NCI-H1105 treated with DMSO at 0.1 percent for 48 hours (cell line): Measurements from ENCODE around the gene MMP3.
"Not testable (repeated sequence)": the region's sequence is repeated elsewhere in the genome, so short reads cannot be mapped to it uniquely, and the experiment has no call there.

Experiments used
- DNase-seq: peaks from one replicate; lab custom pipeline; 2025; lab: John Stamatoyannopoulos, UW

Gene MMP3

DNA sequence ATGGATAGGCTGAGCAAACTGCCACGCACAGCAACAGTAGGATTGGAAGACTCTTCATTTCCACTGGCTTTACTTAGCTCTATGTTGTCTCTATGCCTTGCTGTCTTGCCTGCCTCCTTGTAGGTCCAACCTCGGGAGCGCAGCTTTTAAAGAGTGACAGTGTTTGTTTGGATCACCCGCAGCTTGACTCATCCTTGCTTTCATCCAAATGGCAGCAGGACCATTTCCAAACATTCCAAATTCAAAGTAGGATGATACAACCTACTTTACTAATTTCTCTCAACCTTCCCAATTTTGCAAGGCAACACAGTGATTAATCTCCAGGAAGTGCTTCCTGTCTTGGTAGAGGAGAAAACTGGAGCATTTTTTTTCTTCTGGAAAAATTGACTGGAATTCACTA is at the start of gene MMP3:
Gene MMP3, minus strand, starts transcription at position 121 of the 400 bp plus-strand sequence. Its CDS starts 63 bp downstream, at position 58.
- DNase-seq = no peak

DNA sequence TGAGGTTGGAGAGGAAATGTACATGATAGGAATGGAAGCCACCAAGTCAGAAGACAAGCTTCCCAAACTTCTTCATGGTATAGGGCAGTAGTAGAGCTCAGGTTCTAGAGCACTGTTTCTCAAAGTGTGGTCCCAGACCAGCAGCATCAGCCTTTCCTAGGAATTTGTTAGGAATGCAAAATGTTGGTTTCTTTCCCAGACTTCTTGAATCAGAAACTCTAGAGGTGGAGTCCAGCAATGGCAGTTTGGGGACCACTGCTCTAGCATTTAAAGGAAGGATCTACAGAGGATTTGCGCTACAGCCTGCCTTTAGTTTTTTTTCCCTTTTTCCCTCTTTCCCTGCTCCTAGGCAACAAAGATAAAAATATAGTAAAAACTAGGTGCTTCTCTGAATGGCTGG is 48.3 kb upstream of the MMP3 start:
- DNase-seq = no peak

DNA sequence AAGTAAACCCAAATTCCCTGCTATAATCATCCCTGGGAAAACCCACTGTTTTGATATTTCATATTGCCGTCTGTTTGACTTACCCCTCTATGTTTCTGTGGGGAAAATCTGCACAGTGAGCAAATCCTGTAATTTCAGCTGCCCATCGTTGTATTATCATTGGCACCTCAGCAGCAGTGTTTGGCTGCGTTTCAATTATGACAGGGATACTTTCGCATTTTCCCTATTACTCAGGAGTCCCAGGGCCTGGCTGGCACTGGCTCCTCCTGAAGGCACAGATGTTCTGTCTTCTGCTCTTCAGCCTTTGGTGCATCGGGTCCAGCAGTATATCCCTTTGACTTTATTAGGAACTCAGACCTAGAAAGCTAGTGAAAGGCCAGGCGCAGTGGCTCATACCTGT is 43.6 kb upstream of the MMP3 start:
- DNase-seq = peak; percentile 50

DNA sequence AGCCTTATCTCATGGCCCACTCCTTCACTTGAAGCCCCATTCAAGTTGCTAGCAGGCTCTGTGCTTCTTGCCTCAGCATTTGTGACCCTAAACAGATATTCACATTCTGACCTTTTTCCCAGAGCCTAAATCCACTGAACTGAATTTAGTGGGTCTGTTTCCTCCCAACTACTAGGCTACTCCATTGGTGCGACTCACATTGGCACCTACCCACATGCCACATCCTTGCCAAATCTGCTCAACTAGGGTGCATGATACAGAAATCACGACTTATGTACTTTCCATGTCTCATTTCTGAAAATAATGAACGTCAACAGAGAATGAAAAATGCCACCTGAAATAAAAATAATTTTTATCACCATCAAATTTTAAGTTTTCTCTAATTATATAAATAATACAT is 39.7 kb upstream of the MMP3 start:
- no peak for DNase-seq

DNA sequence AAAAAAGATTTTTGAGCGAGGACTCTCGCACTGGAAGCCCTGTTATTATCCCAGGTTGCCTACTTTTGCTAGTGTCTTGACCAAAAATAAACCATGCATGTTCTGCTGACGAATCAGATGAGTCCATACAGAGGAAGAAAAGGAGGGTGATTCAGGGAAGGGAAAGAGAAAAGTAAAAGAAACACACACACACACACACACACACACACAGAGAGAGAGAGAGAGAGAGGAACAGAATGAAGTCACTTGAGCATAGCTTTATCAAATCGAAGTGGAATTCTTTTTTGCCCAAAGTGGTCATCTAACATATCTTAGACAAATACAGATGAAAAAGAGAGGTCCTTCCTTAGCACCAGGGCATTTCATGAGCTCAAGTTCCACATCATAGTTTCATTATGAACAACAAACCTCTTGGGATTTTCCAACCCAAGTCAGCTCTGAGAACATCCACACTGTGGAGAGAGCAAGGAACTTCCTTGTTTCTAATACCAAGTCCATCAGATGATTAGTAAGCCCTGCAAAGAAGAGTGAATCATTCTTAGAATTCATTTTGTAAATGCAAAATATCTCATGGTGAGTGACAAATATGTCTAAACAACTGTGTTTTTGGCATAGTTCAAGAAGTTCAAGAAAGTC is 39.1 kb upstream of the MMP3 start:
- no peak for DNase-seq

DNA sequence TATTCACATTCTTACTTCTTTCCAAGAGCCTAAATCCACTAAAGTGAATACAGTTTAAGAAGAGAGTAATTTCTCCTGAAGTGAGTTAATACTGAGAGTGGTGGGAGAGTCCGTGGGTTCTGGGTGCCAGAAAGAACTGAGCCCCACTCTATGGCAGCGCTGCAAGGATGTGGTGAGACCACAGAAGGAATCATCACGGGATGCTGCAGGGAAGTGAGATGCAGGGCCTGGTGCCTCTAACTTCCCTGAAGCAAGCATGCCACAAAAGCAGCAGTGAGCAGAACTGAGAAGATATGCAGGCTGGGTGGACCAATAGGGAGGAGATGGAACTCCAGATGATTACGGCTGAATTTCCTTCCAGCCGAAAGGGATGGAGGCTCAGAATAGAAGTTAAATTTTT is 36.4 kb upstream of the MMP3 start:
- DNase-seq = no peak

DNA sequence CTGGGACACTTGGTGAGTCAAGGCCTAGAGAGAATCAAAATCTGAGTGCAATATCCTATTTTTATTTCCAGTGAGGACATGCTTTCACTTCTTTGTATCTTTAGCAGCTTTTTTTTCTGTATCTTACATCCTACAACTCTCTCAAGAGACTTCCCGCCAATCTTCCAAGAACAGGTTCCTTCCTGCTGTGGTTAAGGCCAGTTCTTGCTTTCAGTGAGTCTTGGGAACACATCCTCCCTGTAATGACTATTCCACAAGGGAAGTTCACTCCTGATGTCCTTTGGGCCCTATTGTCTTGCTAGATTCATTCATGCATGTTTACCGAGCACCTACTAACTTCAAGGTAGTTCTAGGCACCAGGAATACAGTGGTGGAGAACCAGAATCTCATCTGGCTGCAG is 35.2 kb upstream of the MMP3 start:
- no peak for DNase-seq

DNA sequence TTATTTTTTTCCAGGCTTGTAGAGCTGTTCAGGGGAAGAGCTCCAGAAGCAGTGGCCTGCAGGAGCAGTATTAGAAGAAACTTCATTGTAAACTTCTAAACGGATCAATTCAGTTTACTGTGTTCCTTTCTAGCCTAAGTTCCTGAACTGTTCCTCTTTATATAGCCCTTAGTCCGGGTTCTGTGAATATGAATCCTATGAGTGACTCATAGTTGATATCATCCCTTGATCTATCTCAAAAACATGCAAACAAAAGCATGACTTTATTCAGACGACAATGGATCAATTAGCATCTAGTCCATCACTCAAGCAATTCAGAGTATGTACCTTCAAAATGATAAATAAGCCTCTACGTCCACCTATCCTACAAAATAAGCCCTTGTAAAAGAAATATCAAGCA is 31.4 kb upstream of the MMP3 start, which contains the start of gene MMP12:
Gene MMP12, minus strand, starts transcription at position 131 of the 400 bp plus-strand sequence. Its CDS starts 45 bp downstream, at position 86.
- no peak for DNase-seq

DNA sequence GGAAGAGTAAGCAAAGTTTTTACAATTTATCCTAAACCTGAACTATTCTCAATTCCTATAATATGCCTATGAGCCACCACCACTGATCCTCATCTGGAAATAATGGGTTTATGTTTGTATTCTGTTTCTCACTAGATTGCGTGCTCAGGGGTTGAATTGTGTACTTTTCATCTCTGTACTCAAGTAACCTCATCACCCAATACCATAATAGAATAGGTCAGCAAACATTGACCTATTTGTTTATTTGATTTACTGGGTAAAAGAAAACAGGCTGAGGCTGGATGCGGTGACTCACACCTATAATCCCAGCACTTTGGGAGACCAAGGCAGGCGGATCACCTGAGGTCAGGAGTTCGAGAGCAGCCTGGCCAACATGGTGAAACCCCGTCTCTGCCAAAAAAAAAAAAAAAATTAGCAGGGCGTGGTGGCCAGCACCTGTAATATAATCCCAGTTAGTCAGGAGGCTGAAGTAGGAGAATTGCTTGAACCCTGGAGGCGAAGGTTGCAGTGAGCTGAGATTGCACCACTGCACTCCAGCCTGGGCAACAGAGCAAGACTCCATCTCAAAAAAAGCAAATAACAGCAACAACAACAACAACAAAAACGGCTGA is 26.1 kb upstream of the MMP3 start:
- DNase-seq = not testable (repeated sequence)

DNA sequence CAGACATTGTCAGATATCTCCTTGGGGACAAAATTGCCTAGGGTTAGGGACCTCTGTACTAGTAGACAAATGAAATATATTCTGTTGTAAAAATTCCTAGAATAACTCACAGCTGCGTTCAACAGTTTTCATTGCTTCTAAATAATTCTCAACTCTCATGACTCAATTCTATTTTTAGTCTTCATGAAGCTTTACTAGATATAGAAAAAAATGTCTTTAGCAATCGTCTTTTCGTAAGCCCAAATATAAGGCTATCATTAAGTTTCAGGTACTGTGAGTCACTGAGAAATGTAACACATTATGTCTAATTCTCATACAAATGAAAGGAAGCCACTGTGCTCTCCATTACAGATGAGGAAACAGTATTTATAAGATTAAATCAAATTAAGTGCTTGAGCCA is 24.9 kb upstream of the MMP3 start:
- no peak for DNase-seq

DNA sequence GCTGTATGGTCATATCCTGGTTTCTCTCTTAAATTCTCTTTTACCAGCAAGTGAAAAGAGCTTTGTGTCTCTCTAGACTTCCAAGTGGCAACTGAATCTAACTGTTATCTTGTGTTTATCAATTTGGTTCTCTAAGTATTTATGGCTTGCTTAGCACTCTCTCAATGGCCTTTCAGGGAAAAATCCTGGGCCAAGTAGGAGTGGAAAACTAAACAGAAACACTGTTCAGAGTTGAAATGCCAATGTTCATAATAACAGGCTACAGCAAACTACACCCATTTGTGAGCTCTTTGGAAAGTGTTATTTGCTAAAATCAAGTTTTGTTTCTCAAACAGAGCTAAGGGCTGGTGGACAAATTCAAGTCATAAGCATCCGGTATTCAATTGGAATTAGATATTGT is 21.3 kb upstream of the MMP3 start:
- DNase-seq = no peak

DNA sequence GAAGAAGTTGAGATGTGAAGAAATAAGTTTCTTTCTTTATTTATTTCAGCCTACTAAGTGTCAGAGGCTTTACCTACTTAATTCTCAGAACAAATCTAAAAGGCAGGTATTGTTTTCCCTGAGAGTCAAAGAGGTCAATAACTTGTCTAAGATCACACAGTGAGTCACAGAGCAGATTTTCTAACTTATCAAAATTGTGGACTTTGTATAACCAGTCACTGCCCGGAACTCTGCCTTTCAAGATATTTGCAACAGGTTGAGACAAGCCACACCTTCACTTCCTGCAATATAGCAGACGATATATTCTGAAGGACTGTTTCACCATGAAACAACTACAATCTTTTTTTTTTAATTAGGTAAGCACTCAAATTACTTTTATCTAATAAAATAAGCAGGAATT is 10.5 kb upstream of the MMP3 start:
- DNase-seq = no peak

DNA sequence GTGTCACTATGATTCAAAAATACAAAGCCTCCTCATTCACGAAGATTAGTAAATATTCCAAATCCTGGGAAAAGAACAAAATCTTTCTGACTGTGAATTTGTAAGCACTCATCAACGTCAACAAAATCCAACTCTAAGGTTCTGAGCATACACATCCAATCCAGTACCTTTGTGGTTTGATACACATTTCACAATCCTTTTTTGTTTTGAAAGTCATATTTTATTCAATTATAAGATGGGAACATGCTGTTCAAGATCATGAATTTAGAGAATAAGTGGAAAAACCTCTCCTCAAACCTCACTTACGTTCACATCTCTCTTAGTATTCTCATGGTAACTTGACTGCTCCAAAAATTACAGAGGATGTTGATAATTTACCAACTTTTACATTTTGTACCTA is 9.6 kb upstream of the MMP3 start:
- DNase-seq = no peak

DNA sequence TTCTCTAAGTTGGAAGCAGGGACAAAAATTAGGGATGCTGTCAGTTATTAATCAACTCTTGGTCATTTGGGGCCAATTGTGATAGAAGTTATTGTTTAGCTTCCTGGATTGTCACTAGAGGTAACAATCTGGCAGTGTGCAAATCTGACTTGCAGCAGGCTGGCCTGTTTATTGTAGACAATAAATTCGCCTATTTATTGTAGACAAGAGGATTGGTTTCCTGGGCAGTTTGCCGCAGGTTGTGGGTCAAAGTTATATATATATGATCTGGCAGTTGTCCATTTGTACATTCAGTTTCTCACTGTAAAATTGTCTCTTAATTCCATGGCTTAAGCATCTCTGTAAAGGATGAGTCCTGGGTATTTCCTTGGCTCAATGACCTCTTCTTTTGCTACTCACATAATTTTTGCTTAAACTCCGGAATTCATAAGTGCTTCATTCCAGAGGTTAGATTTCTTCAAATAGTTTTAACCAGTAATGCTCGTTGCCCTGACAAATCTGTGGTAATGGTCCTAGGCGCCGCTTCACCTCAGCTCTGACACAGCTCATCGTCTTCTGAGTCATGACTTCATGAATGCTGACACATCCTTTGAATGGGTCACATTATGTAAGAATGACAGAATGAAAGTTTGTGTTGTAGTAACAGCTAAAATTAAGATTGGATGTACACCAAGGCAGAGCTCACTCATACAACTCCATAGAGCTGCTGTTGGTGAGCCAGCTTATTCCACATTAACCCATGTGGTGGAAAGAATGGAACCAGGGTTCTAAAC is 7.8 kb upstream of the MMP3 start:
- DNase-seq = no peak

DNA sequence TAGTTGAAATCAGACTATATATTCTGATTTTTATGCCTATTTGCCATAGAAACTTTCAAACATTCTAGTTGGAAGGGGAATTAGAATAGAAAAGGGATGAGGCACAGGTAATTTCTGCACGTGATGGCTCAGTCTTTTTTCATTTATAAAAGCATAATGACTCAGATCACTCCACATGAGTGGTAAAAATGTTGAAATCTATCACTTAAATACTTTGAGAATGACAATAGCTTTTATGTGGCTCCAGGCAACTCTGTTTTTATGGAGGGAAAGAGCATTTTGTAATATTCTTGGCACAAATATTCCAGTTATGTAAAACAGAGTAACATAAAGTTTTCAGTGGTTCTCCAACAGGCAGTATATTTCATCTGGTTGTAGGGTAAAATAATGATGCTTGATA is 5.9 kb upstream of the MMP3 start:
- DNase-seq = no peak

DNA sequence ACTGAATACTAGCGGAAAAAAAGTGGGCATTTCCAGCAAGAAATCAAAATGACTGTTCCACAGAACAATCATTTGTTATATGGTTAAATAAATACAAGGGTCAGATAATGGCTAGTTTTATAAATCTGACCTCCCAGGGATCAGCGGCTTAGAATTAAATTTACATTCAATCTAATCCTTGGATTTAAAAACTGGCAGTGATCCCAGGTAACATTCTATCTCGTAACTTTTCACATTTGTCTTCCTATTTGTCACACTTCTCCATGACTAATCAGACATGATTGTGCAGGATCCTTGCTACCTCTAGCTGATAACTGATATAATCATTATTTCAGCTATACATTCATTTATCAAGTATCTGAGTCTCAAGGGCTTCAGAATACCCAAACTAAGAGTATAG is 2.9 kb upstream of the MMP3 start:
- no peak for DNase-seq

DNA sequence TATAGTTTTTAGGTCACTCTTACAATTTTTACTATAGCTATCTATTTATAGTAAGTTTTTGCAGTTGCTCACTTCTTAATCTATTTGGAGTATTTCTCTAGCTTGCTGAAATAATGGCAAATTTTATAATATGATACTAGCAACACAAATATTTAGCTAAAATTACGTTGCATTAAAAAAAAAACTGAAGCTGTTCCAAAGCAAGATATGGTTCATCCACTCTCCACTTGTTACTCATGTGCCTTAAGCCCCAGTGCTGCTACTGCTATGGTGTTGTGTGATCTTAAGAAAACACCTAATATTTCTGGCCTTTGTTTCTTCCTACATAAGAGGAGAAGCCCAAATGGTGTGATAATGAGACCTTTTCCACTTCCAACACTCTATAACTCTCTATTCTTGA is 479 bp downstream of the MMP3 start:
- no peak for DNase-seq

DNA sequence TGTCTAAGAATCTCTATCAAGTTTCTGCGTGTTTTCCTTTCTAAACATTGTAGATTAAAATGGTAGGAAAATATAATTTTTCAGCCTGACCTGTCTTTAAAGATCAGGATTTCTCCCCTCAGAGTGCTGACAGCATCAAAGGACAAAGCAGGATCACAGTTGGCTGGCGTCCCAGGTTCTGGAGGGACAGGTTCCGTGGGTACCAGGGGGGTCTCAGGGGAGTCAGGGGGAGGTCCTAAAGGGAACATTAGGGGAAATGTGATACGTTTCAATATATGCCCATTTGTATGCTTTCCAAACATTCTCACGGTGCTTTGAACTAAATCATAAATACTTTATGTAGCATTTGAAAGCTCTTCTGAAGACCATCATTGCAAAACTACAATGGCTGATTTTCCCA is 3.4 kb downstream of the MMP3 start:
- peak; percentile 16 for DNase-seq

DNA sequence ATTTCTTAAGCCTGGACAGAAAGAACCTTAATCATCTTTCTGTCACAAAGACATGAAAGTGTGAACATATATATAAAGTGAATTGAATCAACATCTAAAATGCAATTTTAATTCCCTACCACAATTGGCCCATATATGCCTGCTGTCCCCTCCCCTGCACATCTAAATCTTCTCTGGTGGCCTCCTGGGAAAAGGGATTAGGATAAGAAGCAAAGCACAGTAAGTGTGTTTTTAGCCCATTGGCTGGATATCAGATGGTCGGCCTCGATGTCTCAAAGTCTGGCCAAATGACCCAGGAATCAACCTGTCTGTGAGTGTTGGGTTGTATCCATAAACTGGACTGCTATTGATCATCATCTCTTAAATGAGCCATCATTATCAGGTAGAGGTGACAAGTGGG is 5.8 kb downstream of the MMP3 start:
- DNase-seq = no peak

DNA sequence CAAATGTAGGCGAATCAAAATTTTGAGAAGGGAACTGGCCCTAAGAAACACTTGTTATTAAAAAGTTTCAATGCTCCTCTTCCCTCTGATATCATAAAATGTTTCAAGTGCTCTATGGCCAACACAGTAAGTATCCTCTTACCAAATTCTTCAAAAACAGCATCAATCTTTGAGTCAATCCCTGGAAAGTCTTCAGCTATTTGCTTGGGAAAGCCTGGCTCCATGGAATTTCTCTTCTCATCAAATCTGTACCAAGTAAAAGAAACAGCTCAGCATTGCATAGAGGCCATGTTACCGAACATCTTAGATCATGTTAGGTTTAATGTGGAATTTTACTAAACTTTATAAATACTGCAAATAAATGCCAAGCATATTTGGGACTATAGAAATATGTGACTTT is 6.3 kb downstream of the MMP3 start:
- DNase-seq = no peak

DNA sequence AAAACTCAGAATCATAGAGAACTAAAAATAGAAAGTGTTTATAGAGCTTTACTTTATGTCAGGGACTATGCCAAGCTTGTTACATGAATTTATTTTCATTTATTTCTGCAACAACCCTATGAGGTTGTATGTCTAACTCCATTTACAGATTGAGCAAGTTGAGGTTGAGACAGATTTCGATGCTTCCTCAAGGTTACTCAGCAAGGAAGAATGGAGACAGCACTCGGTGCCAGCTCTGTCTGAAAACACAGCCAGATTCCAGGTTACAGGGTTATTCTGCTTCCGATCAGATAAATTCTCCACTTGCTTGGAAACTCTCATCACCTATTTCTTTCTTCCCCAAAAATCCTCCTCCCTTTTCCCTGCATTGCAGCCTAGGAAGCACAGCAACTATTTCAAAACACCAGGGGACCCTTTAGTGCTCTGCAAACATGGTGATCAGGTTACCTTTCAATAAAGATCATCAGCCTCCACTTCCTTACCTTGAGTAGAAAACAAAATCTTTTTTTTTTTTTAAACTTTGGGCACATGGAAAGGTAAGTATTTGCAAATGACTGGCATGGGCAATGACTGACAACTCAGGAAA is 7.0 kb downstream of the MMP3 start:
- no peak for DNase-seq

DNA sequence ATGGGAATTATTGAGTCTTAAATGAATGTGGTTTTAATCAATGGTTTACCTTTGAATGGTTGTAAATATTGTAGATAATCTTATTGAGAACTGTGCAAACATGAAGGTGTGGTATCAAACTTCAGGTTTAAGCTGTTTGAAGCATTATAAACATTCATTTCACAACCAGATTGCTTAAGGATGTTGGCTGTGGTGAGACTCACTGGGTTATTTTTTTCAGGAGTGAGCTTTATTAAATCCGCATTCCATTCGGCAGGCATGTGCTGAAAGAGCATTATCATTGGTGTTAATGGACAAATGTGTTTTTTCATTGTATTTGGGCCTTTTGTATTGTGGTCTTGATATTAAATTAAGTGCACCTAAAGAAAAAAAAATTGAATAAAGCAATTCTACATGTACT is 9.7 kb downstream of the MMP3 start:
- no peak for DNase-seq

DNA sequence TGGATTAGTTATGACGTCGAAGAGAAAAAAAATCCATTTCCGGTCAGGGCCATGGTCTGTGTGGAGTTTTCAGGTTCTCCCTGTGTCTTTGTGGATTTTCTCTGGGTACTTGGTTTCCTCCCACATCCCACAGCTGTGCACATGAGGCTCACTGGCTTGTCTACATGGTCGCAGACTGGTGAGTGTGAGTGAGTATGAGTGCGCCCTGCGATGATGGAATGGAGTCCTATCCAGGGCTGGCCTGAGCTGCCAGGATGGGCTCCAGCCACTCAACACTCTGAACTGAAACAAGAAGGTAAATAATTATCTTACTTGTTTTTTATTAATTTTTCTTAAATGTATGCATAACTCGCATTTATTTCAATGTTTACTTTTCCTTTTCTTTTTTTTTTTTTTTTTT is 10.8 kb downstream of the MMP3 start:
- no peak for DNase-seq
